T follicular helper cell (primary cell): ENCODE results near the gene PASD1.
"Not testable (repeated sequence)": the region's sequence is repeated elsewhere in the genome, so short reads cannot be mapped to it uniquely, and the experiment has no call there.

ENCODE experiments used
- DNase-seq: peaks from one replicate; pipeline ENCODE4 v3.0.0-alpha.2; 2020; ENCODE audit warnings: low read depth

PASD1 gene

GRCh38 chrX:151621422-151621821 is 57.9 kb downstream of the PASD1 start:
- DNase-seq, result no peak

- no peak for DNase-seq
Measured at GRCh38 chrX:151624677-151625076, 61.2 kb downstream of the PASD1 start.

- no peak for DNase-seq
Measured at GRCh38 chrX:151631822-151632221, 68.3 kb downstream of the PASD1 start.

GRCh38 chrX:151633157-151633556 is 69.7 kb downstream of the PASD1 start:
- DNase-seq, result no peak

- DNase-seq, result no peak
Measured at GRCh38 chrX:151634937-151635336, 71.5 kb downstream of the PASD1 start.

GRCh38 chrX:151641564-151641963 is 78.1 kb downstream of the PASD1 start:
- DNase-seq, result no peak

GRCh38 chrX:151675121-151675746 is 111.8 kb downstream of the PASD1 start:
- no peak for DNase-seq

- DNase-seq, result no peak
Measured at GRCh38 chrX:151676196-151676595, 112.7 kb downstream of the PASD1 start.

GRCh38 chrX:151679798-151680402 is 116.4 kb downstream of the PASD1 start:
- no peak for DNase-seq

- peak; percentile 31 for DNase-seq
Measured at GRCh38 chrX:151680805-151681204, 117.3 kb downstream of the PASD1 start.

GRCh38 chrX:151687635-151688034 is 124.2 kb downstream of the PASD1 start:
- no peak for DNase-seq

- no peak for DNase-seq
Measured at GRCh38 chrX:151688695-151689094, 125.2 kb downstream of the PASD1 start.

GRCh38 chrX:151692825-151693224 is 129.3 kb downstream of the PASD1 start:
- no peak for DNase-seq

GRCh38 chrX:151694121-151694520 is 130.6 kb downstream of the PASD1 start:
- DNase-seq, result no peak

- no peak for DNase-seq
Measured at GRCh38 chrX:151694661-151695582, 131.4 kb downstream of the PASD1 start, which contains the start of gene PRRG3. Gene PRRG3 (plus strand): TSS chrX:151695458. CDS start chrX:151698815, 3,357 bp downstream.

- DNase-seq, result no peak
Measured at GRCh38 chrX:151695583-151696340, 132.3 kb downstream of the PASD1 start.

- DNase-seq, result not testable (repeated sequence)
Measured at GRCh38 chrX:151697082-151697481, 133.6 kb downstream of the PASD1 start.

- DNase-seq, result no peak
Measured at GRCh38 chrX:151697522-151697921, 134.0 kb downstream of the PASD1 start.

- DNase-seq, result no peak
Measured at GRCh38 chrX:151698485-151698884, 135.0 kb downstream of the PASD1 start.

- no peak for DNase-seq
Measured at GRCh38 chrX:151699746-151700145, 136.3 kb downstream of the PASD1 start.

GRCh38 chrX:151700581-151700980 is 137.1 kb downstream of the PASD1 start:
- no peak for DNase-seq

GRCh38 chrX:151701071-151701470 is 137.6 kb downstream of the PASD1 start:
- DNase-seq, result no peak
